Endothelial cell of umbilical vein (primary cell): ENCODE data around the gene TSSC4. TPM values are rescaled to one million over a fixed set of nuclear protein-coding genes. Genes with fewer than 3 reads are reported as not detected.

ENCODE experiments used
- BruUV-seq: library from RNA; stranded (reverse); fragments of 400-500 nt; replicated peaks from 2 replicates; lab custom pipeline; 2021; lab: Mats Ljungman, UMichigan
- CTCF ChIA-PET: fragments of 300-600, 350-600 bp; sonication (Branson Sonifier 250); formaldehyde crosslinking; loops from one replicate; lab custom pipeline; 2021; ENCODE audit warnings: antibody characterized with exemption, inconsistent platforms; lab: Charles Lee
- POLR2A ChIA-PET: fragments of 300-600, 350-600 bp; sonication (Branson Sonifier 250); formaldehyde crosslinking; loops from one replicate; lab custom pipeline; 2021; ENCODE audit warnings: antibody characterized with exemption, inconsistent platforms; lab: Charles Lee
- DNase-seq: peaks from one replicate; pipeline ENCODE4 v3.0.0-alpha.2; 2011; ENCODE audit warnings: low read depth, low spot score
- FAIRE-seq: peaks from 2 replicates; lab custom pipeline; 2011; peaks lifted over from hg19 to GRCh38; lab: Jason Lieb, UNC
- H2AFZ ChIP-seq: 2 replicates; pipeline ENCODE4 v1.6.0; 2012; ENCODE audit warnings: low read depth, low read length, control low read depth, inconsistent platforms
- H3K27ac ChIP-seq: 2 replicates; pipeline ENCODE4 v1.5.1; 2011; ENCODE audit warnings: low read depth, mild to moderate bottlenecking, control low read depth, low read length, moderate library complexity; ENCODE audit not compliant: insufficient read depth
- H3K27me3 ChIP-seq, 2 experiments: 2 replicates each; pipeline versions ENCODE4 v1.6.0 to v1.6.1; 2011; ENCODE audit warnings: low read length in 2 of 2, mixed read lengths in 1 of 2; ENCODE audit not compliant: control insufficient read depth in 2 of 2, insufficient read depth in 2 of 2
- H3K36me3 ChIP-seq, 2 experiments: 2 replicates in 1 of 2; 3 replicates in 1 of 2; pipeline ENCODE4 v1.5.1; 2011; ENCODE audit warnings: low read length in 2 of 2, mild to moderate bottlenecking in 1 of 2, moderate library complexity in 1 of 2; ENCODE audit not compliant: control insufficient read depth in 2 of 2, insufficient read depth in 2 of 2; ENCODE audit errors: extremely low read depth in 1 of 2
- H3K4me1 ChIP-seq: 3 replicates; pipeline ENCODE4 v1.5.1; 2011; ENCODE audit warnings: mild to moderate bottlenecking, low read length; ENCODE audit not compliant: control insufficient read depth, insufficient read depth; ENCODE audit errors: extremely low read depth
- H3K4me2 ChIP-seq: 2 replicates; pipeline ENCODE4 v1.6.1; 2011; ENCODE audit warnings: low read length, control low read depth, mixed read lengths; ENCODE audit not compliant: insufficient read depth
- H3K4me3 ChIP-seq, 3 experiments: fragments of 200-600 bp in 1 of 3; sonication (generic), shearing (Covaris generic) in 1 of 3; replicated peaks in 1 of 3; 2 replicates each; pipeline ENCODE4 v1.5.1; 2011 to 2016; ENCODE audit warnings: control low read depth in 3 of 3, low read length in 3 of 3, mild to moderate bottlenecking in 2 of 3, inconsistent platforms in 1 of 3, low read depth in 1 of 3, moderate library complexity in 1 of 3; ENCODE audit not compliant: insufficient read depth in 1 of 3
- H3K79me2 ChIP-seq: 2 replicates; pipeline ENCODE4 v1.6.0; 2012; ENCODE audit warnings: low read length, inconsistent platforms; ENCODE audit not compliant: control insufficient read depth, insufficient read depth
- H3K9ac ChIP-seq: replicated peaks from 2 replicates; pipeline ENCODE3; 2011; ENCODE audit warnings: low read length, control low read depth; ENCODE audit not compliant: insufficient read depth; ENCODE audit errors: extremely low read depth
- H3K9me1 ChIP-seq: replicated peaks from 3 replicates; pipeline ENCODE4 v1.6.0; 2011; ENCODE audit warnings: mild to moderate bottlenecking, low read length; ENCODE audit not compliant: control insufficient read depth, insufficient read depth; ENCODE audit errors: extremely low read depth
- H3K9me3 ChIP-seq: replicated peaks from 2 replicates; pipeline ENCODE4 v1.5.1; 2012; ENCODE audit warnings: low read length, inconsistent platforms; ENCODE audit not compliant: control insufficient read depth, insufficient read depth
- H4K20me1 ChIP-seq: replicated peaks from 2 replicates; pipeline ENCODE3; 2011; ENCODE audit warnings: mild to moderate bottlenecking, low read length; ENCODE audit not compliant: control insufficient read depth, insufficient read depth; ENCODE audit errors: extremely low read depth
- EZH2 ChIP-seq: IDR thresholded peaks from 2 replicates; pipeline ENCODE4 v1.6.1; 2012; ENCODE audit warnings: borderline replicate concordance, low read depth, mild to moderate bottlenecking, moderate library complexity, low read length, inconsistent platforms; ENCODE audit not compliant: severe bottlenecking
- FOS ChIP-seq: IDR thresholded peaks from 2 replicates; pipeline ENCODE4 v1.6.1; 2011; ENCODE audit warnings: mild to moderate bottlenecking, low read length, moderate library complexity, borderline replicate concordance; ENCODE audit not compliant: insufficient read depth
- GATA2 ChIP-seq: IDR thresholded peaks from 2 replicates; pipeline ENCODE4 v1.7.0; 2011; ENCODE audit warnings: low read depth, mild to moderate bottlenecking, moderate library complexity, mixed read lengths, low read length; ENCODE audit not compliant: insufficient read length, insufficient read depth
- JUN ChIP-seq: IDR thresholded peaks from 2 replicates; pipeline ENCODE4 v1.6.1; 2011; ENCODE audit warnings: borderline replicate concordance, low read depth; ENCODE audit not compliant: insufficient read length, insufficient read depth
- MYC ChIP-seq: IDR thresholded peaks from one replicate; pipeline ENCODE4 v1.6.1; 2011; ENCODE audit warnings: mild to moderate bottlenecking, low read depth, low read length
- POLR2A ChIP-seq: IDR thresholded peaks from 2 replicates; pipeline ENCODE4 v1.6.1; 2012; ENCODE audit warnings: low read depth, mild to moderate bottlenecking, control low read depth, low read length
- POLR2AphosphoS5 ChIP-seq: IDR thresholded peaks from 2 replicates; pipeline ENCODE4 v1.6.1; 2012; ENCODE audit warnings: low read depth, mild to moderate bottlenecking, control low read depth, low read length, moderate library complexity; ENCODE audit not compliant: insufficient read depth
- dilution Hi-C: fragments of 300-500 bp; cut with MboI; formaldehyde crosslinking; loops from one replicate; pipeline ENCODE4 v1.15.0; 2019; ENCODE audit warnings: low sequenced_read_pairs; ENCODE audit not compliant: extremely low pct_ligation_motif_present
- intact Hi-C: fragments of 100-400 bp; cut with micrococcal nuclease; formaldehyde crosslinking; loops from one replicate; pipeline ENCODE4 v1.10.0; 2022
- polyA plus RNA-seq, 4 experiments: library from polyadenylated mRNA; depleted of rRNA in 3 of 4; stranded (reverse) in 3 of 4; unstranded in 1 of 4; fragments of >200 nt; gene quantifications; 2 replicates each; pipeline versions ENCODE4 v1.2.1 to v1.2.3, GENCODE V29; 2011 to 2012; ENCODE audit warnings: missing spikeins in 1 of 4
- total RNA-seq: library from RNA; stranded (reverse); gene quantifications from 2 replicates; pipeline ENCODE4 v1.2.3, GENCODE V29; 2021
- TF ChIP-seq, protein P1 (sequence below): IDR thresholded peaks from 2 replicates; pipeline ENCODE4 v1.6.1; 2011; ENCODE audit not compliant: insufficient read depth, insufficient read length
- TF ChIP-seq, protein P2 (sequence below), 2 donors: IDR thresholded peaks; 1 replicate in 1 of 2; 2 replicates in 1 of 2; pipeline ENCODE4 v1.5.1; 2011; ENCODE audit warnings: low read length in 2 of 2, mild to moderate bottlenecking in 2 of 2, moderate library complexity in 2 of 2, control low read depth in 1 of 2, inconsistent platforms in 1 of 2, low read depth in 1 of 2; ENCODE audit not compliant: insufficient read depth in 1 of 2; ENCODE audit errors: extremely low read depth in 1 of 2

TSSC4 gene
- total and polyA plus RNA-seq, 2 donors (not counting 3 experiments of a cell fraction or from before 2014, with no cell fraction given) = 42.7 to 59.6 TPM

DNA sequence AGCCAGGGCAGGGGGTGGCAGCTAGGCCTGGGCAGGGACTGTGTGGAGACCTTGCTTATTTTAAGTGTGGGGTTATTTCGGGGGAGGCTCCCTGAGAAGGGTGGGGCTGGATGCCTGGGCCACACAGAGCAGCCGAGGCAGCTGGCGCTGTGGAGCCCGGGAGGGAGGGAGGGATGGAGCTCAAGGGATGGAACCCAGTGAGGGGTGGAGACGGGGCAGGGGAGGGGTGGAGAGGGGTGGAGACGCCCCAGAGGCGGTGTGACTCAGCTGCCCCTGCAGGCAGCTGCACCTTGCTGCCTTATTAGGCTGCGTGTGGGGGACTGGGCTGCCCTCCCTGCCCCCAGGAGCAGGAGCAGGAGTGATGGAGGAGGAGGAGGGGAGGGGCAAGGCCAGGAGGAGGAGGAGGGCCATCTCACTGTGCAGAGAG is 9.8 kb upstream of the TSSC4 start:
- no peak overlapping the region for H3K4me3 ChIP-seq
- H3K4me1 ChIP-seq = peaks cover 9% of the 10 kb centered on the region
- H3K4me2 ChIP-seq = no peak overlapping the region
- H3K9me1 ChIP-seq = no peaks in the 10 kb centered on the region
- no TSS peak for BruUV-seq
- H3K9ac ChIP-seq = no peak overlapping the region
- no peaks in the 10 kb centered on the region for H3K27me3 ChIP-seq
- intact Hi-C loops (no loop called here), dilution Hi-C loops (no loop called here)
- no peak for DNase-seq
- H3K9me3 ChIP-seq = no peaks in the 10 kb centered on the region
- POLR2A ChIA-PET = no interaction called here
- CTCF ChIA-PET = no interaction called here
- H3K36me3 ChIP-seq = peaks cover 2 to 31% of the 10 kb centered on the region in 2 experiments
- H3K79me2 ChIP-seq = peaks cover 73% of the 10 kb centered on the region
- TF ChIP-seq GATA2 = no peak
- TF ChIP-seq JUN = no peak
- TF ChIP-seq, protein P1, sequence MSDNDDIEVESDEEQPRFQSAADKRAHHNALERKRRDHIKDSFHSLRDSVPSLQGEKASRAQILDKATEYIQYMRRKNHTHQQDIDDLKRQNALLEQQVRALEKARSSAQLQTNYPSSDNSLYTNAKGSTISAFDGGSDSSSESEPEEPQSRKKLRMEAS = no peak
- no peak for TF ChIP-seq FOS
- TF ChIP-seq, protein P2, sequence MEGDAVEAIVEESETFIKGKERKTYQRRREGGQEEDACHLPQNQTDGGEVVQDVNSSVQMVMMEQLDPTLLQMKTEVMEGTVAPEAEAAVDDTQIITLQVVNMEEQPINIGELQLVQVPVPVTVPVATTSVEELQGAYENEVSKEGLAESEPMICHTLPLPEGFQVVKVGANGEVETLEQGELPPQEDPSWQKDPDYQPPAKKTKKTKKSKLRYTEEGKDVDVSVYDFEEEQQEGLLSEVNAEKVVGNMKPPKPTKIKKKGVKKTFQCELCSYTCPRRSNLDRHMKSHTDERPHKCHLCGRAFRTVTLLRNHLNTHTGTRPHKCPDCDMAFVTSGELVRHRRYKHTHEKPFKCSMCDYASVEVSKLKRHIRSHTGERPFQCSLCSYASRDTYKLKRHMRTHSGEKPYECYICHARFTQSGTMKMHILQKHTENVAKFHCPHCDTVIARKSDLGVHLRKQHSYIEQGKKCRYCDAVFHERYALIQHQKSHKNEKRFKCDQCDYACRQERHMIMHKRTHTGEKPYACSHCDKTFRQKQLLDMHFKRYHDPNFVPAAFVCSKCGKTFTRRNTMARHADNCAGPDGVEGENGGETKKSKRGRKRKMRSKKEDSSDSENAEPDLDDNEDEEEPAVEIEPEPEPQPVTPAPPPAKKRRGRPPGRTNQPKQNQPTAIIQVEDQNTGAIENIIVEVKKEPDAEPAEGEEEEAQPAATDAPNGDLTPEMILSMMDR (IDR thresholded peaks at IDR 0.05; ENCODE audit: extremely low read depth in 1 of 2, insufficient read depth in 1 of 2, low read depth in 1 of 2, low read length in 2 of 2) = no peak
- TF ChIP-seq MYC = no peak
- TF ChIP-seq POLR2AphosphoS5 = no peak
- no peak for TF ChIP-seq POLR2A
- TF ChIP-seq EZH2 = no peak
- H3K27ac ChIP-seq = no peak overlapping the region
- FAIRE-seq = no peak
- H4K20me1 ChIP-seq = peaks cover 2% of the 10 kb centered on the region
- no peak overlapping the region for H2AFZ ChIP-seq
